Measurements from ENCODE around the gene KCNQ1. TPM values are rescaled to one million over a fixed set of nuclear protein-coding genes. Genes with fewer than 3 reads are reported as not detected.

The KCNQ1 gene
- total RNA-seq, 2 donors from 2014 or later, result 51.4 to 55.8 TPM

- TF ChIP-seq, protein P1, sequence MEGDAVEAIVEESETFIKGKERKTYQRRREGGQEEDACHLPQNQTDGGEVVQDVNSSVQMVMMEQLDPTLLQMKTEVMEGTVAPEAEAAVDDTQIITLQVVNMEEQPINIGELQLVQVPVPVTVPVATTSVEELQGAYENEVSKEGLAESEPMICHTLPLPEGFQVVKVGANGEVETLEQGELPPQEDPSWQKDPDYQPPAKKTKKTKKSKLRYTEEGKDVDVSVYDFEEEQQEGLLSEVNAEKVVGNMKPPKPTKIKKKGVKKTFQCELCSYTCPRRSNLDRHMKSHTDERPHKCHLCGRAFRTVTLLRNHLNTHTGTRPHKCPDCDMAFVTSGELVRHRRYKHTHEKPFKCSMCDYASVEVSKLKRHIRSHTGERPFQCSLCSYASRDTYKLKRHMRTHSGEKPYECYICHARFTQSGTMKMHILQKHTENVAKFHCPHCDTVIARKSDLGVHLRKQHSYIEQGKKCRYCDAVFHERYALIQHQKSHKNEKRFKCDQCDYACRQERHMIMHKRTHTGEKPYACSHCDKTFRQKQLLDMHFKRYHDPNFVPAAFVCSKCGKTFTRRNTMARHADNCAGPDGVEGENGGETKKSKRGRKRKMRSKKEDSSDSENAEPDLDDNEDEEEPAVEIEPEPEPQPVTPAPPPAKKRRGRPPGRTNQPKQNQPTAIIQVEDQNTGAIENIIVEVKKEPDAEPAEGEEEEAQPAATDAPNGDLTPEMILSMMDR (IDR thresholded peaks at IDR 0.05), result no peak
- H3K4me3 ChIP-seq, result no peak overlapping the region
- DNase-seq, result no peak
- H3K27me3 ChIP-seq, result peaks cover 8% of the 10 kb centered on the region
- no peaks in the 10 kb centered on the region for H3K9me3 ChIP-seq
- no peaks in the 10 kb centered on the region for H3K36me3 ChIP-seq
- H3K9ac ChIP-seq (ENCODE audit: low read depth in 2 of 2, low read length in 2 of 2), result no peak overlapping the region
- no peak overlapping the region for H3K27ac ChIP-seq
- intact Hi-C loops (cut with DNase I), result loop anchor here (10.0 kb wide), 1 partner anchor 177 kb away; no protein-coding TSS in a partner anchor
- H3K4me1 ChIP-seq, result peaks cover 4% of the 10 kb centered on the region
These were observed 437.2 kb downstream of the KCNQ1 start for GRCh38 chr11:2881981-2882375.

GRCh38 chr11:2882396-2883110, 437.7 kb downstream of the KCNQ1 start:
- Histone ChIP-seq H3K9ac (ENCODE audit: low read depth in 2 of 2, low read length in 2 of 2) (no peak overlapping the region), H3K4me3 (no peak overlapping the region), H3K27me3 (peaks cover 8% of the 10 kb centered on the region), H3K36me3 (no peaks in the 10 kb centered on the region), H3K27ac (no peak overlapping the region), H3K9me3 (no peaks in the 10 kb centered on the region), H3K4me1 (peaks cover 4% of the 10 kb centered on the region)
- intact Hi-C loops (cut with DNase I), result loop anchor here (10.0 kb wide), 1 partner anchor 178 kb away; no protein-coding TSS in a partner anchor
- TF ChIP-seq, protein P1 (IDR thresholded peaks at IDR 0.05), result no peak
- no peak for DNase-seq

- Histone ChIP-seq H3K36me3 (no peaks in the 10 kb centered on the region), H3K9me3 (no peaks in the 10 kb centered on the region), H3K27me3 (peaks cover 8% of the 10 kb centered on the region), H3K4me3 (peak overlapping the region; percentile 62), H3K9ac (ENCODE audit: low read depth in 2 of 2, low read length in 2 of 2) (peak overlapping the region; percentile 34 to 40), H3K4me1 (peaks cover 4% of the 10 kb centered on the region), H3K27ac (no peak overlapping the region)
- TF ChIP-seq, protein P1 (IDR thresholded peaks at IDR 0.05), result no peak
- DNase-seq, result no peak
- intact Hi-C loops (cut with DNase I), result loop anchor here (10.0 kb wide), 1 partner anchor 179 kb away; no protein-coding TSS in a partner anchor
These were observed 438.8 kb downstream of the KCNQ1 start for GRCh38 chr11:2883640-2883978.

DNA sequence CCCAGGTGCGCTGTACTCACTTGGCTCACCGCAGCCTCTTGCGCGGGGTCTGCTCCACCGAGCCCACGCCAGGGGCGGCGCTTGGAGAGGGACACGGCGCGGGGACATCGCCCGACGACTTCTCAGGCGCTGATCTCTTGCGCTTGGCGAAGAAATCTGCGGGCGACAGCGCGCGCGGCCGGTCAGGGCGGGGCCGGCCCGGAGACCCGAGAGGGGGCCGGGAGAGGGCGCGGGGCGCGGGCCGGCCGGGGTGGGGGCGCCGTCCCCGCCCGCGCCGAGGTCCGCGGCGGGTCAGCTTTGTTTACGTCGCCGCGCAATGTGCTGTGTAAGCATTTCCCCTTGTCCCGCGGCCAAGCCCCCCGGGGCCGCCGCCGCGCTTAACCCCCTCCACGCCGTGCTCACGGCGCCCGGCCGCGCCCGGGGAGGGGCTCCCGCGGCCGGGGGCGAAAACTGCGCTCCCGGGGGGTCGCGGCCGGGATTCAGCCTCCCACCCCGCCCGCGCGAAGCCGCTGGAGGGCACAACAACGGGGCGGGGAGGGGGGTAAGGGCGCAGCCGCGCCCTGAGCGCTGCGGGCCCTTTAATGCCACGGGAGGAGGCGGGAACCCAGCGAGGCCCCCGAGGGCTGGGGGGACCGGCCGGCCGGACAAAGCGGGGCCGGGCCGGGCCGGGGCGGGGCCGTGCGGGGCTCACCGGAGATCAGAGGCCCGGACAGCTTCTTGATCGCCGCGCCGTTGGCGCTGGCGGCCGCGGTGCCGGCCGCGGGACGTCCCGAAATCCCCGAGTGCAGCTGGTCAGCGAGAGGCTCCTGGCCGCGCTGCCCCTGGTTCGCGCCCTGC, 439.4 kb downstream of the KCNQ1 start:
- DNase-seq, result no peak
- TF ChIP-seq, protein P1 (IDR thresholded peaks at IDR 0.05), result no peak
- Histone ChIP-seq H3K27ac (no peak overlapping the region), H3K4me3 (peak overlapping the region; percentile 62), H3K4me1 (peaks cover 4% of the 10 kb centered on the region), H3K36me3 (no peaks in the 10 kb centered on the region), H3K9me3 (no peaks in the 10 kb centered on the region), H3K9ac (ENCODE audit: low read depth in 2 of 2, low read length in 2 of 2) (peak overlapping the region; percentile 34 to 40), H3K27me3 (peaks cover 8% of the 10 kb centered on the region)
- intact Hi-C loops (cut with DNase I), result loop anchor here (10.0 kb wide), 1 partner anchor 179 kb away; no protein-coding TSS in a partner anchor

DNA sequence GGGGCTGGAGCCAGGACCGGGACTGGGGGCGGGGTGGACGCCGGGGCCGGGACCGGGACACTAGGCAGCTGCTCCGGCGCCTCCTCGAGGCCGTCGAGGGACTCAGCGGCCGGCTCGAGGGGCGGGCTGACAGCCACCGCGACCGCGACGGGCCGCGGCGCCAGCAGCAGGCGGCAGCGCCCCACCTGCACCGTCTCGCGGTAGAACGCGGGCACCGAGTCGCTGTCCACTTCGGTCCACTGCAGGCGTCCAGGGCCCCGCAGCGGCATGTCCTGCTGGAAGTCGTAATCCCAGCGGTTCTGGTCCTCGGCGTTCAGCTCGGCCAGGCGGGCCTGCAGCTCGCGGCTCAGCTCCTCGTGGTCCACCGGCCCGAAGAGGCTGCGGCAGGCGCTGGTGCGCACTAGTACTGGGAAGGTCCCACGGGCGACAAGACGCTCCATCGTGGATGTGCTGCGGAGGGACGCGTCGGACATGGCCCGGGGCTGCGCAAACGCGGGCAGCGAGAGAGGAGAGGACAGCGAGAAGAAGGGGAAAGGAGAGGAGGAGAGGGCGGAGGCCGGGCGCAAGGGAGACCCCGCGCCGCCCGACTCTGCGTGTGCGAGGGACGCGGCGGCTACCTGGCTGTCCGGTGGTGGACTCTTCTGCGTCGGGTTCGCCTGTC, 440.3 kb downstream of the KCNQ1 start:
- Histone ChIP-seq H3K27me3 (peaks cover 8% of the 10 kb centered on the region), H3K4me3 (peak overlapping the region; percentile 81), H3K4me1 (peaks cover 4% of the 10 kb centered on the region), H3K36me3 (no peaks in the 10 kb centered on the region), H3K9ac (ENCODE audit: low read depth in 2 of 2, low read length in 2 of 2) (peak overlapping the region; percentile 40 to 79), H3K9me3 (no peaks in the 10 kb centered on the region), H3K27ac (peak overlapping the region; percentile 55)
- intact Hi-C loops (cut with DNase I), result loop anchor here (10.0 kb wide), 1 partner anchor 180 kb away; no protein-coding TSS in a partner anchor
- TF ChIP-seq, protein P1 (IDR thresholded peaks at IDR 0.05), result no peak
- DNase-seq, result peak; percentile 65
